PFSK-1 (cell line): ENCODE results near the gene EPB41L4A.
A peak's percentile ranks its signal among the peaks of the same experiment; 100 is the strongest.

Source experiments
- FOXP2 ChIP-seq: optimal IDR thresholded peaks from 2 replicates; pipeline ENCODE3; 2011; ENCODE audit warnings: borderline replicate concordance, control low read depth, inconsistent platforms; ENCODE audit not compliant: insufficient read depth; ENCODE audit errors: extremely low read length, extremely low read depth
- POLR2AphosphoS5 ChIP-seq: IDR thresholded peaks from 2 replicates; pipeline ENCODE4 v1.6.1; 2012; ENCODE audit warnings: low read depth, mild to moderate bottlenecking, control low read depth, low read length, moderate library complexity
- SIN3A ChIP-seq: IDR thresholded peaks from 2 replicates; pipeline ENCODE4 v1.6.1; 2012; ENCODE audit warnings: mild to moderate bottlenecking, low read length, moderate library complexity, borderline replicate concordance; ENCODE audit not compliant: insufficient read depth
- TAF1 ChIP-seq: IDR thresholded peaks from 2 replicates; pipeline ENCODE4 v1.6.1; 2012; ENCODE audit warnings: low read length, control low read depth, borderline replicate concordance; ENCODE audit not compliant: insufficient read depth
- TF ChIP-seq, protein P1 (sequence below), 2 experiments: IDR thresholded peaks; 2 replicates each; pipeline versions ENCODE4 v1.6.1 to v1.8.0; 2011 to 2012; ENCODE audit warnings: low read depth in 2 of 2, low read length in 2 of 2, control low read depth in 1 of 2, inconsistent platforms in 1 of 2, mild to moderate bottlenecking in 1 of 2, moderate library complexity in 1 of 2; ENCODE audit not compliant: insufficient read depth in 1 of 2

EPB41L4A gene

DNA sequence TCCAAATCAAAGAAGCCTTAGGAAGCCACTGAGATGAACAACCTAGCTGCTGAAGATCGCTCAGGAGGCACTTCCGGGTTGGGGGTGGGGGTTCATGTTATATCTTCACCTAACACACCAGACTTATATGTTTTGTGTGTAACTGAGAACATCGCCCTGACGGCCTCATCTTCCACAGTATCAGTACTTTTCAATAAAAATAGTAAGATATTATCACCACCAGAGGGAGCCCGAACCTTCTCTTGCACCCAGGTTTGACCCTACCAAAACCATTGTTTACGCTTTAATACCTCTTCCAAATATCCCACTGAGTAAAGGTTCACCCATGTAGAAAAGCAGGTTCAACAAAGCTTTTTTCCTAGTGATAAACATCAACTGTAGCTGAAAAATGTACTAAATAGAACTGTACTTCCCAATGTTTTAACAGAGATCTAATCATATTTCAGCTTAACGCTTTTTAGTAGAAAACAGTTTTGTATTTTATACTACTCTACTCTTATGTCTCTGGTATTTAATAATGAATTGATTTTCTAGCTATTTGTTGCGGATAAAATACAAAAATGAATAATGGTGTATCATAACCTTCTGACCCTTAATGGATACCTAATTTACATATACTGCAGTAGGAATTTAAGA lies 244.0 kb downstream of the EPB41L4A start:
- no peak for TF ChIP-seq POLR2AphosphoS5
- TF ChIP-seq TAF1, result no peak
- TF ChIP-seq, protein P1, sequence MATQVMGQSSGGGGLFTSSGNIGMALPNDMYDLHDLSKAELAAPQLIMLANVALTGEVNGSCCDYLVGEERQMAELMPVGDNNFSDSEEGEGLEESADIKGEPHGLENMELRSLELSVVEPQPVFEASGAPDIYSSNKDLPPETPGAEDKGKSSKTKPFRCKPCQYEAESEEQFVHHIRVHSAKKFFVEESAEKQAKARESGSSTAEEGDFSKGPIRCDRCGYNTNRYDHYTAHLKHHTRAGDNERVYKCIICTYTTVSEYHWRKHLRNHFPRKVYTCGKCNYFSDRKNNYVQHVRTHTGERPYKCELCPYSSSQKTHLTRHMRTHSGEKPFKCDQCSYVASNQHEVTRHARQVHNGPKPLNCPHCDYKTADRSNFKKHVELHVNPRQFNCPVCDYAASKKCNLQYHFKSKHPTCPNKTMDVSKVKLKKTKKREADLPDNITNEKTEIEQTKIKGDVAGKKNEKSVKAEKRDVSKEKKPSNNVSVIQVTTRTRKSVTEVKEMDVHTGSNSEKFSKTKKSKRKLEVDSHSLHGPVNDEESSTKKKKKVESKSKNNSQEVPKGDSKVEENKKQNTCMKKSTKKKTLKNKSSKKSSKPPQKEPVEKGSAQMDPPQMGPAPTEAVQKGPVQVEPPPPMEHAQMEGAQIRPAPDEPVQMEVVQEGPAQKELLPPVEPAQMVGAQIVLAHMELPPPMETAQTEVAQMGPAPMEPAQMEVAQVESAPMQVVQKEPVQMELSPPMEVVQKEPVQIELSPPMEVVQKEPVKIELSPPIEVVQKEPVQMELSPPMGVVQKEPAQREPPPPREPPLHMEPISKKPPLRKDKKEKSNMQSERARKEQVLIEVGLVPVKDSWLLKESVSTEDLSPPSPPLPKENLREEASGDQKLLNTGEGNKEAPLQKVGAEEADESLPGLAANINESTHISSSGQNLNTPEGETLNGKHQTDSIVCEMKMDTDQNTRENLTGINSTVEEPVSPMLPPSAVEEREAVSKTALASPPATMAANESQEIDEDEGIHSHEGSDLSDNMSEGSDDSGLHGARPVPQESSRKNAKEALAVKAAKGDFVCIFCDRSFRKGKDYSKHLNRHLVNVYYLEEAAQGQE (IDR thresholded peaks at IDR 0.05; ENCODE audit: insufficient read depth in 1 of 2, low read depth in 2 of 2, low read length in 2 of 2), result no peak
- no peak for TF ChIP-seq SIN3A
- no peak for TF ChIP-seq FOXP2

DNA sequence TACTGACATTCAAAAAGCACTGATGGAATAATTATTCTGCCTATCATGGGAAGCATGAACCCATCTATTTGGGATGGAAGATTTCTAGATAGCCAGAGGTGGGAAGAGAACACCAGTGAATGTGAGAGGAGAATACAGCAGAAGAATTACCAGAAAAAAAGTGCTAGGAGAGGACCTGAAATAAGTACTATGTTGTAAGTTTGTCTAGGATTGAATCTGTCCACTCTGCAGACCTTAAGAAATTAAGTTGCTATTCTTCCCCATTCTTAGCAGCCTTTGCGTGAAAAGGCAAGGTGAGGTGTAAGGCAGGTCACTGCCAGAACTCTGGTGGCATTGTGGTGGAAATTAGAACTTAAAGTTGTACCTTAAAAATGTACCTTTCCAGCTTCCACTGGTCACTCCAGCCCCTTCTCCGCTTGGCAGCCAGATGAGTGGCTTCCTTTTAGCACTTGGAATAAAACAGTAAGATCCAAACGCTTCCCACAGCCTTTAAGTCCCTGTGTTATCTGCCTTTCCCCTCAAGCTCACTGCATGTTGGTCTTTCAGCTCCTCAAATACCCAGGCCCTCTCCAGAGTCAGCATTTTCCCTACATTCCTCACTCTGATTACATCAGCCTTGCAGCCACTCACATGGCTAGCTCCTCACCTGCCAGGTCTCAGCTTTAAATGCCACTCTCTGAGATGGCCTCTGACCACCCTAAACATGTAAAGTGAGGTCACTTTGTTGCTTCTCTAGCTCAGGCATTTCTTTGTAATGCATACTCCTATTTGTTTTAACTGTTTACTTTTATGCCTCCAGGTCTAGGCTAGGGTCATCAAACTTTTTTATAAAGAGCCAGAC lies 253.0 kb downstream of the EPB41L4A start:
- TF ChIP-seq POLR2AphosphoS5 (peak; percentile 58), SIN3A (no peak)

DNA sequence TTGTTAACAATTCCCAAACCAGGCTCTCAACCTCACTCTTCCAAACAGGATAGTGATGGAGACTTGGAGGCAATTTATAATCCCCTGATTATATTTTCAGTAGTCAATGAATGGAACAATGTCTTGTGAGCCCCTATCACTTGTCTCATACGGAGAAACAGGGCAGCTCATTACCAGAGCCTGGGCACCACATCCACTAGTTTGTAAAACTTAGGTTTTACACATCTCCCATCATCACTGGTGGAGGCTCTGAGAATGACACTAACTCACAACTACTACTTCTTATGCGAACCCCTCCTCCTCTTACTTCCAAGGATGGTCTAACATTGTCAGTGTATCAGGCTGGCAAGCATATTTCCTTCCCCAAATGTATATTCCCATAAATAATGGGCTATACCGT lies 253.7 kb downstream of the EPB41L4A start:
- TF ChIP-seq FOXP2 (no peak), TAF1 (no peak), SIN3A (no peak), POLR2AphosphoS5 (no peak)
- TF ChIP-seq, protein P1 (IDR thresholded peaks at IDR 0.05; ENCODE audit: insufficient read depth in 1 of 2, low read depth in 2 of 2, low read length in 2 of 2), result no peak

DNA sequence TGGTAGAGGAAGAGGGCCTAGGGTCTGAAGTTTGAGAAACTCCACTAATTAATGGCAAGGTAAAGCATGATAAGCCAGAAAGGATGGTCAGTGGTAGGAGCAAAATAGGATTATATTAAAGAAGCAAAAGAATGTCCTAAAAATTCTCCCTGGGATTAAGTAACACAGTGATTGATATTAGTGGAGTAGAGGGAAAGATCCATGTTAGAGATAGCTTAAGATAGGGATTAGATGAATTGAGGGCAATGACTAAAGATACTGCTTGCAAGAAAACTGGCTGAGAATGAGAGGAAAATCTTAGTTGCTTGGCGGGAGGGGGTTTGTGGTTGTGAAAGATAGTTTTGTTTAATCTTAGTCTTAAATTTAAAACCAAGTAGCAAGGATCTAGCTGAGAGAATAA lies 255.6 kb downstream of the EPB41L4A start:
- TF ChIP-seq, protein P1 (IDR thresholded peaks at IDR 0.05; ENCODE audit: insufficient read depth in 1 of 2, low read depth in 2 of 2, low read length in 2 of 2), result no peak
- no peak for TF ChIP-seq TAF1
- no peak for TF ChIP-seq POLR2AphosphoS5
- TF ChIP-seq FOXP2, result no peak
- no peak for TF ChIP-seq SIN3A

DNA sequence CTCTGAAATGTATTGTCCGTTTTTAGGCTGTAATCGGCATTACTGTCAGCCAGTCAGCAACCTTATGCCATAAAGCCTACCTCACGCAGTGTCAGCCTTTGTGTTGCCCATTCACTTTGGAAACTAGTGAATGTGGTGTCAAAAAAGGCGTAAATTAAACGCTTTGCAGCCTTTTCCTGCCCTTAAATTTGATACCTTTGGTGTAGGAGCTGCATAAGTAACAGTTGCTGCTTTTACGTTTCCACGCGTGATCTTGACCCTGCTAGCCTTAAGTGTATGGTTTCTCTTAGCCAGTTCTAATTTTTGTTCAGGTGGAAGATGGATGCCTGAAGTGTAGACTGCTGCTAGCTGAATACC lies 257.7 kb downstream of the EPB41L4A start:
- TF ChIP-seq POLR2AphosphoS5 (no peak), FOXP2 (no peak), SIN3A (no peak), TAF1 (no peak)
- TF ChIP-seq, protein P1 (IDR thresholded peaks at IDR 0.05; ENCODE audit: insufficient read depth in 1 of 2, low read depth in 2 of 2, low read length in 2 of 2), result no peak
